Activated naive CD4-positive, alpha-beta T cell (primary cell): Measurements from ENCODE around the gene LRCH4.
A peak's percentile ranks its signal among the peaks of the same experiment; 100 is the strongest.
"Not testable (repeated sequence)": the region's sequence is repeated elsewhere in the genome, so short reads cannot be mapped to it uniquely, and the experiment has no call there.

Experiments
- DNase-seq, 4 experiments: peaks; one replicate each; lab custom pipeline; 2025; lab: John Stamatoyannopoulos, UW

LRCH4 gene

GRCh38 chr7:100544967-100545359, 41.0 kb downstream of the LRCH4 start:
- DNase-seq: no peak

GRCh38 chr7:100544386-100544785, 41.5 kb downstream of the LRCH4 start:
- no peak for DNase-seq

- DNase-seq: no peak
Measured at GRCh38 chr7:100543586-100543985, 42.3 kb downstream of the LRCH4 start.

GRCh38 chr7:100541309-100541708, 44.6 kb downstream of the LRCH4 start:
- not testable (repeated sequence) for DNase-seq

GRCh38 chr7:100540073-100540723, 45.7 kb downstream of the LRCH4 start:
- no peak for DNase-seq

- DNase-seq: no peak
Measured at GRCh38 chr7:100539436-100540006, 46.4 kb downstream of the LRCH4 start.

GRCh38 chr7:100538654-100539435, 47.1 kb downstream of the LRCH4 start, which contains the start of gene AGFG2:
AGFG2 (plus strand) TSS chr7:100539203; CDS start chr7:100539347, 144 bp downstream.
- peak; percentile 98 to 100 (median 99) for DNase-seq

GRCh38 chr7:100538348-100538653, 47.6 kb downstream of the LRCH4 start:
- DNase-seq: no peak

- not testable (repeated sequence) for DNase-seq
Measured at GRCh38 chr7:100536695-100537094, 49.2 kb downstream of the LRCH4 start.

- not testable (repeated sequence) for DNase-seq
Measured at GRCh38 chr7:100535982-100536381, 49.9 kb downstream of the LRCH4 start.

- DNase-seq: no peak
Measured at GRCh38 chr7:100532165-100533022, 53.5 kb downstream of the LRCH4 start.

- not testable (repeated sequence) for DNase-seq
Measured at GRCh38 chr7:100528108-100528866, 57.6 kb downstream of the LRCH4 start.
